Measurements from ENCODE around the gene ARSB.
A peak's percentile ranks its signal among the peaks of the same experiment; 100 is the strongest.
"Not testable (repeated sequence)": the region's sequence is repeated elsewhere in the genome, so short reads cannot be mapped to it uniquely, and the experiment has no call there.

The ARSB gene

DNA sequence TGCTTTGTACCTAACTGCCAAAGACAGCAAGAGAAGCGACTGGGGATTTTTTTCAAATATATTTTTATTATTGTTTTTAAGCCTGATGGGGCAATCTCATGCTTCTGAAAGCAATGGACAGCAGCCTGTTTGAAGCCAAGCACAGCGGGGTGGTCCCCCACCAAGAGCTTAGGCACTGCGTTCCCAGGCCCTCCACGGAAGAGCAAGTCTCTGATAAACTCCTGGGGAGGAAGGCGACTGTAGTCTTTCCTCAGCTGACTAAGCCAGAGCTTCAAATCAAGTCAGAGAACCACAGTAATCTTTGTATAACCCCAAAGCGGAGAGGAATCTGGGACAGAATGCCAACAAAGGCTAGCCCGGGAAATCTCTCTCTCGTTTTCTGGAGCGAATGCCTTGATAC is 54.4 kb downstream of the ARSB start:
- no peak for DNase-seq

DNA sequence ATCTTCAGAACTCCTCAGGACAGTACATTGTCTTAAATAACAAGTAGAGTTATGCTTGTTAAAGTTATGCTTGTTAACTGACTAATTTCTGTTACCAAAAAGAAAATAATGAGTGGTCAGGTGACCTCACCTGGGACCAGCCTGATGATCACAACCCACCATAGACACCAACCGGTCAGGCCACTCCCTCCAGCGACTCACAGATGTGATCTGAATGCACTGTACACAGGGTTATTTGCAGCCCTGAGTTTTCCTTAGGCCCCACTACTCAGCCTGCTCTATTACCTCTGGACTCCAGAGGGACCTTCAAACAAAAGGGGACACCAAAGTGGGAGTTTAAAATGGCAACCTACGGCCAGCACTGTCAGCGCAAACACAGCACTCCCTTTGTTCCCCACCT is 55.3 kb downstream of the ARSB start:
- DNase-seq: no peak

DNA sequence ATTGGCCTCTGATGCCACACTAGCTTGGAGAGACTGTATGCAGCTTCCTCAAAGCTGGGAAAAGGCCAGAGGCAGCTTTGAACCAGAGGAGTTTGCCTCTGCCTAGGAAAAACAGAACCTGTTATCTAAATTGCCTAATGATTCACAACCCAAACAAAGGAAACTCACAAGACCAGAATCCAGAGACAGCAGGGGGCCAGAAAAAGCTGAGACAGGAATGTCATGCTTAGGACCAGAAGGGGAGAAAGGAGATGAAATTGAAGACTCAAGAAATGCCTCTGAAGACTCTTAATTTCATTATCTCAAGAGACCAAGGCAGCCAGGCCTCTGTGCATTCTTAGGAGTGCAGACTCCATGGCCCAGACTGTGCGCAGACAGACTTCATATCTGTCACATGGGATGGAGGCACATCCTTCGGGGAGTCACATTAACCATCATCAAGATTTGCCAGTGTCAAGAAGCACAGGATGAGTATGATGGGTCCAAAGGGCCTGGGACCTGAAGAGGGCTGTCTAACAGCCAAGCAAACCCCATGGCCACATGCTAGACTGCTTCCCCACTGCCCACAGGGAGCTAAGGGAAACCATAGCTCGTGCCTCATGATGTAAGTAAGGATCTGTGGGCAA is 57.3 kb downstream of the ARSB start:
- DNase-seq: no peak

DNA sequence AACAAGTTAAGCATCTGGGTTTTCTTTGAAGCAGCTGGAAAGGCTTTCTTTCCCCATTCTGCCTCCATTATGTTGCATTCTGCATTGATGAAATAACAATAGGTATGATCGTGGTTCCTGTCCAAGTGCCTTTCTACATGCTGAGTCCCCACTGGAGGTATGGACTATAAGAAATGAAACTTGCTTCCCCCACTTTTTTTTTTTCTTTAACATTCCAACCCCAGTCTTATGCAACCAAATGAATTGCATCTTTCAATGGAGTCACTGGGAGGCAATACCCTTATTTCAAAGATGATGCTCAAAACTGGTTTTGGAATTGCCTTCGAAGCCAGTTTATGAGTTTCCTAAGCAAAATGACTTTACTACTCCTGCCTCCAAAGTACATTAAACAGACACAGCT is 58.9 kb downstream of the ARSB start:
- DNase-seq: no peak

DNA sequence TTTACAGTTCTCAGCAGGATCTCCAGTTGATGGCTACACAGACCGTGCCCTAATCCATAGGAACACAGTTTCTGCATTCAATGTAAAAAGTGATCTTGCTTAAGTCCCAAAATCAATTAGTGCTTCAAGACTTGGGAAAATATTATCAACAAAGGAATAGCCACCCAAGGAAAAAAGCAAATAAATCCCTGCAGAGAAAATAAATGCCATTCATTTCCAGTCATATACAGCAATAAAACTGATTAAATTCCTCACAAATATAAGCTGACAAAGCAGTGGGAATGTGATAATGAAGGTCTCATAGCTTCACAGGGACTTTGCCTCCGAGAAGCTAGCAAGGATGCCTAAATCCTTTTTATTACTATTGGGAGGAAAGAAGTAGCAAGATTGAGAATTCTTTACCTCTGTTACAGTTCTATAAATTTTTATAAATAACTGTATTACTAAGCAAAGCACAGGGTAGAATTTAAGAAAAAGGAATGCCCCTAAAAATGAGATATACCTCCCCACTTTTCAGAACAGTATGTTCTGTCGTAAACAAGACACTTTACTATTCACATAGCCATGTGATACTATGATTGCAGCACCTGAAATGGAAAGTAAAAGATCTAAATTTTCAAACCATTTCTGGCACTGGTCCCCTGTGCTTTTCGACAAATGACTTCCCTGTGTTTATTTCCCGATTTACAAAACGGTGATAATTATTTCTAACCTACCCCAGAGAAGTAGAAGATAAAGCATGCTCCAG is 59.8 kb downstream of the ARSB start:
- no peak for DNase-seq

DNA sequence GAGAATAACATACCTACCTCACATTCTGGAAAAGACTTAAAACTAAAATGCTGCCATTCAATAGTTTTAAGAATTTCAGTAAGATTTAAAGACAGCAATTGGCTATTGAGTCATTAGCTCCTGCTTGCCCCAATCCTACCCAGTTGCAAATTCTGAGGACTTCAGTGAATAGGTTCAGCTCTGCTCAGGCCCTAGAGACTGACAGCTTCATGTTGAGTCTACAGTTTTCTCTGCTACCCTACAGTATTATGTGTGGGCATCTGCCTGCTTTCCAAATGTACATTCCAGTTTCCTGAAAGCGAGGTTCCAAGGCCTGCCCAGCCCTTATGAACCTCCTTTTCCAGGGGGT is 61.5 kb downstream of the ARSB start:
- DNase-seq: no peak

DNA sequence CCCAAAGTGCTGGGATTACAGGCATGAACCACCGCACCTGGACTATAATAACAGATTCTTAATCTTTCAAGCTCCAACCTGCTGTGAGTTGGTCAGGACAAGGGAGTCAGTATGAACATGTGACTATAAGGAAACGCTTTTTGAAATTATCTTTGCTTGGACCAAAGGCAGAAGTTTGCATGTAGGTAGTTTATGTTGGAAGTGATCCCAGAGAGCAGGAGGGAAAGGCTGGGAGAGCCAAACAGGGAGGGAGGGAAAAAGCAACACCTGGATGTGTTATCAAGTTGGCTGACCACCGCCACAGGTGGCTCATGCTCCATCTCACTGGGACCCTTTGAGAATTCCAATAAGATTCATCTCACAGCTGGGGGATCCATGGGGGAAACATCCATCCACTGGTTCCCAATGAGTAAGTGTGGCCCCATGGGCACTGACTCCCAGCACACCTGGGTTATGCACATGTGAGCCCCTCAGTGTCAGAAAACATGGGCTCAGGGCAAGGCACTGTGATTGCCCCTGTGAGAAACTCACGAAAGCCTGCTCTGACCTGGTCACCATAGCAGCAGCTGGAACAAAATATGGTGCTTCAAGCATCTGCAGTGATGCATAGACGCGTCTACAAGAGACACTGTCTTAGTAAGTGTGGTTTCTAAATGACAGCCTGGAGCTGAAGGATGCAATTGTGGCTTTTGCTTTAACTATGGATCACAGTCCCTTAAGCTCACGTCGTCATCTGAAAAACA is 62.1 kb downstream of the ARSB start:
- DNase-seq: no peak

DNA sequence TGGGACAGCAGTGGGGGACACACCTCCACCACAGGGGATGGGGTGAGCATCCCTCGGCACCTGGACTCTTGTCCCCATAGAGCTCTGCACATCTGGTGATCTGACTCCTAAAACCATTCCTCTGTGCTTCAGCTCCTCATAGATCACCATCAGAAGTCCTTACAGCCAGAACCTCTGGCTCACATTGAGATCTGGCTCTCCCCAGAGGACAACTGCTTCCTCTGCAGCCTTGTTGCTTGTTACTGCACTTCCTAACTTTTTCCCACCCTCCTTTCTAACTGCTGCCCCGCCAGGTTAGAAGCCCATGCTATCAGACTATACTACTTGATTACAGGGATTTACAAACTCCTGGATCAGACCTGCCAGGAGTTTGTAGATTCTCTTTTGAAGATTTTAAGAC is 64.5 kb downstream of the ARSB start:
- DNase-seq: no peak

DNA sequence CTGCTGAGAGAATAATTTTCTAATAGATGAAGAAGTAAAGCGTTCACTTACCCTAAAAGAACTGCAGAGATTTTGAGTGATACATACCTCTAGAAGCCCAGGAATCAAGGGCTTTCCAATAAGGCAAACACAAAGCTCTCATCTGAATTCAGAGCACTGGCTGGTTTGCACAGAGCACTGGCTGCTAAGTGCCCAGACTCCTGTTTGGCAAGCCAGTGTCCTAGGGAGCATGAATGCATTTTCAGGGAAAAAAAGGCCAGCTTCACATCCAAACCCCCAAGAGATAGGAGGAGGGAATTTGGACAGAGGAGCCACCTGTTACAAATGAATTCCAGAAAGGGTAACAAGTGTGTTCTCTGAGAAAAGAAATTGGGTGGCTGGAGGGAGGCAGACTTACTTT is 65.3 kb downstream of the ARSB start:
- DNase-seq: no peak

DNA sequence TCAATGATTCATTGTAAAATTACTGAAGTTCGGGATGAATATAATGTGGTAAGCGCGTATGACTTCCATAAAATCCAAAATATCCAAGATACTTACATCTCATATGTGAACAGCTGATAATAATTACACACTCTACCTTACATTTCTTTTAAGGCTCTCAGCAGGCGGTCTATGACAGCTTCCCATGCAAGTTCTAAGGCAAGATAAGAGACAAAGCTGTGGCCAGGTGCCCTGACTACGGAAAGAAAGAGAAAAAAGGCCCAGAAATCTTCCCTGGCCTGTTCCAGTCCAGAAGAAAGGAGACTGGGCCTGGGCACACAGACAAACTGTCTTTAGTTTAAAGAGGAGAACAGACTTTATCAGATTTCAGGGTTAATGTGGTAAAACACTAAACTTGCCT is 69.1 kb downstream of the ARSB start:
- no peak for DNase-seq

DNA sequence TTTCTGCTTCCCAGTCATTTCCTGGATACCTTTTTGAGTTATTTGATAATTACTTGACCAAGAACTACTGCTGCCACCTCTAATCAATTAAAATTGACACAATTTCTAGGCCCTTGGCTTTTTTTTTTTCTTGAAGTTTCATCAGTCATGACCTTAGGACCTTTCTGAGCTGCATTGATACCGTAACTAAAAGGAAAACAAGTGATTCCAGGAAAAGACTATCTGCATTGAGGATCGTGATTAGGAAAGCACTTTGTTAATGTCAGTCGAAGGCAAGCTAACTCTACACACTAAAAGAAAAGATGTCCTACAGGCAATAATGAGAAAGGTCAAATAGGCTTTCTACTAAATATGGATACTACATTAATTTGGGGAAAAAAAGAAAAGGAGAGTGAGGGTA is 69.9 kb downstream of the ARSB start:
- DNase-seq: no peak

DNA sequence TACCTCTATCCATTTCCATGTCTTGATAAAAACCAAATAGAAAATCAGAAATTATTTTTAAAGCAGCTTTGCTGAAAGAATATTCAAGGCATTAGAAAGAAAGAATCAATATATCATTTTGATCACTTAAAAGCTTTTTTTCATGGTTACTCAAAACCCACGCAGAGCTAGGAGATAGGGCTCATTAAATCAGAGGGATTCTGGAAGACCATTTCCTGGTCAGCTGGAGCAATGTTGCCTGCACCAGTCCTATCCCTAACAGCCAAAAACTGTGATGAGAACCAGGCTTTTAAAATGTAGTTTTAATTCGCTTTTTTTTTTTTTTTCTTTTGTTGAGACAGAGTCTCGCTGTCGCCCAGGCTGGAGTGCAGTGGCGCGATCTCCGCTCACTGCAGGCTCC is 72.3 kb downstream of the ARSB start:
- DNase-seq: no peak

DNA sequence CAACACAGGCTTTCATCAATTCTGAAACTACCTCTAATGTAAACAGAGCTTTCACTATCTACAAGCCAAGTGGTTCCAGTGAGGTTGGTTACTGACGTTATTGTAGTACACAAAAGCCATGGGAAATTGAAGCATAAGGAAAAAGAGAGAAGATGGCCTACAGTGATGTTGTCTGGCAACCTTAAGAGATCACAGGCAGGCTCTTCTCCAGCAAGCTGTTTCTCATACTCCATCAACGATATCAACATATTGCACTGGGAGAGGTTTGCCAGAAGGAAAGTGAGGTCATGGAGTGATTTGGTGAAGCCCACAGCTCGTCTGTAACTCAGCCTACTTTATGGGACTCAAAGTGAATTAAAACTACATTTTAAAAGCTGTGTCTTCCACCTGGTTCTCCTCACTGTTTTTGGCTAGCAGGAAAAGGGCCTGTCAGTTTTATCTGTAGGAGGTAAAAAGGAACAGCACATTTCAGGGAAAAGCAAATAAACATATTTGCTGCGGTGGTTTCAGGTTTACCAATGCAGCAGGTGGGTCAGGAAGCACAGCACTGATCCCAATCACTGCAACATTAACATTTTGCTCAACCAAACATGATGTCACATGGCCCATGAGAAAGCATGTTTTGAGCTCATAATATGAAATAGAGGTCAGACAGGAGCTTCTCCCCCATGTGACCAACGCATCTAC is 72.9 kb downstream of the ARSB start:
- DNase-seq: peak; percentile 7

DNA sequence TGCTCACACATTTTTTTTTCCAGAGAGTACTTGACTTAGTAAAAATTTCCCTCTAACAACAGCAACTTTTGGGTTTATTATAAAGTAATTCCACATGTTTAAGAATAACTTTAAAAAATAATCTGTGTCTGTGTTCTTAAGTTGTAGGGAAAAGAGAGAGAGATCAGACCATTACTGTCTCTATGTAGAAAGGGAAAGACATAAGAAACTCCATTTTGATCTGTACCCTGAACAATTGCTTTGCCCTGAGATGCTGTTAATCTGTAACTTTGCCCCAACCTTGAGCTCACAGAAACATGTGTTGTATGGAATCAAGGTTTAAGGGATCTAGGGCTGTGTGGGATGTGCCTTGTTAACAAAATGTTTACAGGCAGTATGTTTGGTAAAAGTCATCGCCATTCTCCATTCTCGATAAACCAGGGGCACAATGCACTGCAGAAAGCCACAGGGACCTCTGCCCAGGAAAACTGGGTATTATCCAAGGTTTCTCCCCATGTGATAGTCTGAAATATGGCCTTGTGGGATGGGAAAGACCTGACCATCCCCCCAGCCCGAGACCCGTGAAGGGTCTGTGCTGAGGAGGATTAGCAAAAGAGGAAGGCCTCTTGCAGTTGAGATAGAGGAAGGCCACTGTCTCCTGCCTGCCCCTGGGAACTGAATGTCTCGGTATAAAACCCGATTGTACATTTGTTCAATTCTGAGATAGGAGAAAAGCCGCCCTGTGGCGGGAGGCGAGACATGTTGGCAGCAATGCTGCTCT is 75.7 kb downstream of the ARSB start:
- not testable (repeated sequence) for DNase-seq

DNA sequence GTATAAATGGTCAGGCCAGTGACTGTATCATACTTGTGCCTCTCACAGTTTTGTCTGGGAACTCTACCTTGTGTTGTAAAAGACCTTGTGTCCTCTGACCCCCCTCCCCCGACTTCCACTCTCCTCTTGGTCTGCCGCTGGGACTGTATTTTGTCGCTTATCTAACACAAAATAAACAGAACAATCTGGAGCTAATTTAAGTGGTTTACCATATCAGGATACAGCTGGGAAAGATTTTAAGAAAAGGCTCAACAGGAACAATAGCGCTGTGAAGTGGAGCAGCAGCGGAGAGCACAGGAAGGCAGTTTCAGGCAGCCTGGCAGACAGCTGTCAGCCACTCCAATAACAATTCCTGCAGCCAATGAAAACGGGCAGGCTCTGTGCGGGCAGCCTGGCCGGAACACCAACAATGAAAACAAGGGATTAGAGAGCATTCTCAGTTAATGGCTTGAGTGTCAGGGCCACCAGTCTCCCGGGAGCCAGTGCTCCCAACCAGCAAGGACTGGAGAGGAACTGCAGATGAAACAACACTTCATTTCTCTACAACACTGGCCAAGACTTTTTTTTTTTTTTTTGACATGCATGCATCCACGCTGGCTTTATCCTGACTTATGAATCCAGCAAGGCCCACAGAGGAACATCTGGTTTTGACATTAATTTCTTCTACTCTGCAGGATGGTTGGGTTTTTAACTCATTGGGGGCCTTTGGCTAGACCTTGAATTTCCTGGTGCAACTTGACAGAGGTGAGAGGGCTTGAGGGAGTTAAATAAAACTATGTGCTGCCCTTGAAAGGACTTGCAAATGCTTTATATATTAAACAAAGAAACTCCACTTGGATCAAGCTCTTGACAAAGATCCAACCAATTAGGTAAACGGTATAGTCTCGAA is 76.7 kb downstream of the ARSB start:
- DNase-seq: peak; percentile 75

DNA sequence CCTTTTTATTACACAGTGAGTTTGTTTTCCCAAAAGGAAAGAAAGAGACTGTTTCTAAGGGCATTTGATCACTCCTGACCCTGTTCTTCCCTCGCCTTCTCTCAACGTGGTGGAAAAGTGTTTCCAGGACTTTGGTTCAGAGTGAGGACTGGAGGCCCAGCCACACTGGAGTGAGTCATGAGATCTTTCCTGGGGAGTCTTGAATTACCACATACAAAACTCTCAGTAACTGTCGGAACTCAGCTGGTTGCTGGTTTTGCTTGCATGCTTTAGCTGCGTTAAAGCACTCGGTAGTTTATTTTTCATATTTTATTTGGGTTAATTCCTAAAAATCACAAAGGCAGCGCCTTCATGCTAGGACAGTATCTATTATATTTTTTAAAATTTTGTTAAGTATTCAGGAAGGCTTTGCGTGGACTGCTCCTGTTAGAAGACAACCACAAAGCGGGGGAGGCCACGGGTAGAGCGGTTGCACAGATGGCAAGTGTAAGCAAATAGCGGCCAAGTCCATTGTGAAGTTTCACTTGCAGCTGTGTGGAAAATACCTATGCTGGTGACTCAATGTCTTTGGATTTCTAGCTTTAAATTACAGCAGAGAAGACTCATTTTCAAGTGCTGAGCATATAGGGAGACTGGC is 77.7 kb downstream of the ARSB start:
- no peak for DNase-seq

DNA sequence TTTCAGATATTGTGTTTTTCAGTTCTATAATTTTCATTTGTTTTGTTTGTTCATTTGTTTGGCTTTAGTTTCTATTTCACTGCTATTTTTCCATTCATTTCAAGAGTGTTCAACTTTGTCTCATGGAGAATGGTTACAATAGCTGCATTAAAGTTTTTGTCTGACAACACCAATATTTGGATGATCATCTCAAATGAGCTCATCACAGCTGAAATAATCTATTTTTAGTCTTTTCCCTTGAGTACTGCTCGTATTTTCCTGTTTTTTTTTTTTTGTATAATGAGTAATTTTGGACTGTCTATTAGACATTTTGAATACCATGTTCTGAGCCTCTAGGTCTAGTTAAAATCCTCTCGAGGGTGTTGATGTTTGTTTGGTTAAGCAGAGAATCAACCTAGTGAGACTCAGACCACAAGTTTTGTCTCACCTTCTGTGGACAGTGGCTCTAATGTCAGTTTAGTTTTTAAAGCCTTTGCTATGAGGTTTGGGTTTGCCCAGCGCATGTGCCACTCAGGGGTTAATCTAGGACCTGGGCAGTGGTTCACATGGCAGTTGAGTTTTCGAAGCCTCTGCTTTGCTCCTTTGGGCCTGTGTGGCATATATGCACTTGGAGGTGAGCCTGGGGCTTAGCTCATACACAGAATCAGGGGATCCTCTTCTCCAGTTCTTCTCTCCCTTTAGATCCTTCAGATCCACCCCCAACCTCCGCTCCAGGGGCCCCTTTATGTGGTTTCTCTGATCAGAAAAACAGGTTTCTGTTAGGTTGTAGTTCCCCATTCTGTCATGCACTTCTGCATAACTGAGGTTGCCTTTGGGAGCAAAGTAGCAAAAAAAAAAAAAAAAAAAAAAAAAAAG is 79.8 kb downstream of the ARSB start:
- DNase-seq: no peak

DNA sequence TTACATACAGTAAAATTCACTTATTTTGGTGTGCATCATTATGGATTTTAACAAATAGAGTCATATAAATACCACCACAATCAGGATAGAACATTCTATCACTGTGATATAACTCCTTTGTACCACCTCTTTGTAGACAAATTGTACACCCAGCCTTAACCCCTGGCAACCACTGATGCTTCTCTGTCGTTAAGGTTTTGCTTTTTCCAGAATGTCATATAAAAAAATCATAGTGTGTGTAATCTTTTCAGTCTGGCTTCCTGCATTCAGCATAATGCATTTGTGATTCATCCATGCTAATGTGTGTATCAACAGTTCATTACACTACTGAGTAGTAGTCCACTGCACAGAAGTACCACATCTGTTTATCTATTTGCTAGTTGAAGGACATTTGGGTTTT is 81.2 kb downstream of the ARSB start:
- DNase-seq: no peak

DNA sequence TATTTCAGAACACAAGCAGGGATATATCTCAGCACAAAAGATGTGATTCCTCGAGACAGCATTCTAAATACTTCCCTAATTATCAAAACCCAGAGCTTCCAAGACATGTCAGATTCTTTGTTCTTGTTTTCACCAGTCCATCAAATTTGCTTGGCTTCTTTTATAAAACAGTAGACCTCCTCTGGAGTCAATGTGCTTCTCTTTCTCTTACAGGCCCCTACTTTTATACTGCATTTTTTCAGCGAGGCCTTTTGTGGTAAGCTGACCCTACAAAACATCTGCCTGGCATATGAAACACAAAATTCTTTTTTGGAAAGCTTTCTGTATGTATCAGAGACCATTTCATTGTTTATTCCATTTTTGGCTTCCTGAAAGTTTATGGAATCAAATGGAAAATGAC is 81.8 kb downstream of the ARSB start:
- no peak for DNase-seq

DNA sequence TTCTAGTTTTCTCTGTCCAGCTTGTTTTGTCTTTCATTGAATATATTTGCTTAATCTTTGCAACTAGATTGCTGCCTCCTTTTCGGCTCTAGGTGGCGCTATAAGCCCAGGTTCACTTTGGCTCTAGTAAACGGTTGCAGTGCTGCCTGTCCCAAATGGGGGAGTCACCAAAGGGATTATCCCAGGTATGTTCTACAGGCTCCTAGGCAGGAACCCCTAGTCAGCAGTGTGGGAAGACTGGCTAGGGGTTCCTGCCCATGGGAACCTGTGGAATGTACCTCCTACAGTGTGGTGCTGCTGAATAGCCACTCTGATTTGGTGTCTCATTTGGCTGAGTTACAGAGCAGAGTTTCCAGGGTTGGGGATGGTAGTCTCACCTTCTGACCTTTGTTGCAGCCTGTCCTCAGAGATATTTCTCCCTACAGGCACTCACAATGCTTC is 85.2 kb downstream of the ARSB start:
- no peak for DNase-seq
